H9 (cell line): ENCODE results near the gene PUS7. TPM values are rescaled to one million over a fixed set of nuclear protein-coding genes. Genes with fewer than 3 reads are reported as not detected.

ENCODE experiments used
- DNase-seq: peaks from one replicate; pipeline ENCODE4 v3.0.0-alpha.2; 2017
- H2AFZ ChIP-seq: one replicate; pipeline ENCODE4 v1.6.1; 2013; ENCODE audit warnings: mild to moderate bottlenecking, low read length, control low read depth, moderate library complexity
- H2AK5ac ChIP-seq: 2 replicates; pipeline ENCODE4 v1.6.1; 2013; ENCODE audit warnings: low read length, control low read depth, mixed read lengths; ENCODE audit not compliant: insufficient read length
- H2BK120ac ChIP-seq: one replicate; pipeline ENCODE4 v1.6.1; 2013; ENCODE audit warnings: low read depth, mild to moderate bottlenecking, low read length, control low read depth, inconsistent platforms; ENCODE audit not compliant: poor library complexity, severe bottlenecking
- H2BK12ac ChIP-seq: 2 replicates; pipeline ENCODE4 v1.6.1; 2013; ENCODE audit warnings: low read length, control low read depth, mixed read lengths, low read depth; ENCODE audit not compliant: insufficient read length
- H2BK15ac ChIP-seq: 2 replicates; pipeline ENCODE4 v1.6.1; 2013; ENCODE audit warnings: low read depth, low read length, control low read depth
- H2BK20ac ChIP-seq: one replicate; pipeline ENCODE4 v1.6.1; 2013; ENCODE audit warnings: low read depth, mild to moderate bottlenecking, low read length, control low read depth, inconsistent platforms; ENCODE audit not compliant: poor library complexity, severe bottlenecking
- H2BK5ac ChIP-seq: 2 replicates; pipeline ENCODE4 v1.6.1; 2013; ENCODE audit warnings: low read length, control low read depth, mixed read lengths; ENCODE audit not compliant: insufficient read length
- H3K14ac ChIP-seq: 2 replicates; pipeline ENCODE4 v1.6.1; 2013; ENCODE audit warnings: low read length, control low read depth; ENCODE audit not compliant: insufficient read depth
- H3K18ac ChIP-seq: 2 replicates; pipeline ENCODE4 v1.6.1; 2013; ENCODE audit warnings: low read depth, mild to moderate bottlenecking, mixed read lengths, low read length, control low read depth; ENCODE audit not compliant: insufficient read length
- H3K23ac ChIP-seq: 2 replicates; pipeline ENCODE4 v1.6.1; 2013; ENCODE audit warnings: low read length, control low read depth, mixed read lengths, low read depth; ENCODE audit not compliant: insufficient read length
- H3K23me2 ChIP-seq: 2 replicates; pipeline ENCODE4 v1.6.1; 2013; ENCODE audit warnings: low read depth, mild to moderate bottlenecking, mixed read lengths, low read length, control low read depth; ENCODE audit not compliant: insufficient read length, poor library complexity, severe bottlenecking
- H3K27ac ChIP-seq: 2 replicates; pipeline ENCODE4 v1.5.1; 2013; ENCODE audit warnings: low read length, control low read depth, mixed read lengths, low read depth; ENCODE audit not compliant: insufficient read length
- H3K27me3 ChIP-seq: 2 replicates; pipeline ENCODE4 v1.6.1; 2013; ENCODE audit warnings: low read length, control low read depth, inconsistent platforms; ENCODE audit not compliant: insufficient read depth
- H3K4ac ChIP-seq: 2 replicates; pipeline ENCODE4 v1.6.1; 2013; ENCODE audit warnings: low read depth, mild to moderate bottlenecking, control low read depth, inconsistent platforms, low read length, moderate library complexity
- H3K4me1 ChIP-seq: 2 replicates; pipeline ENCODE4 v1.6.1; 2013; ENCODE audit warnings: low read length, control low read depth, inconsistent platforms; ENCODE audit not compliant: insufficient read depth
- H3K4me2 ChIP-seq: 2 replicates; pipeline ENCODE4 v1.6.1; 2013; ENCODE audit warnings: low read length, control low read depth, mixed read lengths; ENCODE audit not compliant: insufficient read length, insufficient read depth
- H3K56ac ChIP-seq: 2 replicates; pipeline ENCODE4 v1.6.1; 2013; ENCODE audit warnings: low read depth, mild to moderate bottlenecking, mixed read lengths, low read length, control low read depth; ENCODE audit not compliant: insufficient read length
- H3K79me1 ChIP-seq: 2 replicates; pipeline ENCODE4 v1.6.1; 2013; ENCODE audit warnings: low read depth, mild to moderate bottlenecking, moderate library complexity, low read length, control low read depth, inconsistent platforms; ENCODE audit not compliant: insufficient read depth, poor library complexity, severe bottlenecking
- H3K79me2 ChIP-seq: 2 replicates; pipeline ENCODE4 v1.6.1; 2013; ENCODE audit warnings: low read length, control low read depth, inconsistent platforms; ENCODE audit not compliant: insufficient read depth
- H3K9ac ChIP-seq: 2 replicates; pipeline ENCODE4 v1.6.1; 2013; ENCODE audit warnings: low read length, control low read depth, mixed read lengths; ENCODE audit not compliant: insufficient read length; ENCODE audit errors: extremely low read depth
- H3K9me3 ChIP-seq: one replicate; pipeline ENCODE4 v1.6.1; 2013; ENCODE audit warnings: low read depth, low read length, inconsistent platforms; ENCODE audit not compliant: control insufficient read depth
- H3T11ph ChIP-seq: one replicate; pipeline ENCODE4 v1.6.1; 2013; ENCODE audit warnings: mild to moderate bottlenecking, low read length, control low read depth, inconsistent platforms
- H4K20me1 ChIP-seq: one replicate; pipeline ENCODE4 v1.6.1; 2013; ENCODE audit not compliant: control insufficient read depth, insufficient read length, insufficient read depth
- H4K5ac ChIP-seq: 2 replicates; pipeline ENCODE4 v1.6.1; 2013; ENCODE audit warnings: low read depth, mild to moderate bottlenecking, mixed read lengths, low read length, control low read depth; ENCODE audit not compliant: insufficient read length
- H4K8ac ChIP-seq: replicated peaks from 2 replicates; pipeline ENCODE4 v1.6.1; 2013; ENCODE audit warnings: low read length, control low read depth, mixed read lengths, low read depth; ENCODE audit not compliant: insufficient read length
- H4K91ac ChIP-seq: 2 replicates; pipeline ENCODE4 v1.6.1; 2013; ENCODE audit warnings: low read depth, mild to moderate bottlenecking, moderate library complexity, mixed read lengths, low read length, control low read depth; ENCODE audit not compliant: insufficient read length
- H3K27ac Mint-ChIP-seq, 3 experiments: 2 replicates in 2 of 3; 3 replicates in 1 of 3; pipeline ENCODE4 v1.8.0; 2020 to 2021; ENCODE audit warnings: mixed read lengths in 3 of 3, mild to moderate bottlenecking in 1 of 3, moderate library complexity in 1 of 3
- H3K27me3 Mint-ChIP-seq: 2 replicates; pipeline ENCODE4 v1.8.0; 2021; ENCODE audit warnings: low read depth, mild to moderate bottlenecking, moderate library complexity, mixed read lengths
- H3K36me3 Mint-ChIP-seq, 3 experiments: 2 replicates in 2 of 3; 3 replicates in 1 of 3; pipeline ENCODE4 v1.8.0; 2020 to 2021; ENCODE audit warnings: low read depth in 3 of 3, mixed read lengths in 3 of 3; ENCODE audit not compliant: insufficient read depth in 1 of 3
- H3K4me1 Mint-ChIP-seq, 2 experiments: 2 replicates each; pipeline ENCODE4 v1.8.0; 2020; ENCODE audit warnings: mixed read lengths in 2 of 2
- H3K4me3 Mint-ChIP-seq, 2 experiments: 2 replicates in 1 of 2; 3 replicates in 1 of 2; pipeline ENCODE4 v1.8.0; 2020 to 2021; ENCODE audit warnings: mild to moderate bottlenecking in 2 of 2, mixed read lengths in 2 of 2, moderate library complexity in 1 of 2
- H3K9me3 Mint-ChIP-seq, 2 experiments: 2 replicates in 1 of 2; 3 replicates in 1 of 2; pipeline ENCODE4 v1.8.0; 2020; ENCODE audit warnings: mild to moderate bottlenecking in 2 of 2, mixed read lengths in 2 of 2, moderate library complexity in 1 of 2
- WGBS: extraction: QIAGEN DNeasy Blood & Tissue Kit; methylation state at CpG from one replicate; pipeline ENCODE4 v1.1.7; 2013; ENCODE audit warnings: missing lambda C conversion rate, low lambda C conversion rate, mixed read lengths; ENCODE audit not compliant: insufficient read length; ENCODE audit errors: extremely low coverage; 5-methylcytosine and 5-hydroxymethylcytosine counted together
- total RNA-seq: library from RNA; stranded (reverse); gene quantifications from 2 replicates; pipeline ENCODE4 v1.2.1, GENCODE V29; 2021
- TF ChIP-seq, protein P1 (sequence below): fragments of 200-600 bp; sonication (generic); conservative IDR thresholded peaks from 3 replicates; pipeline ENCODE4 v1.8.0; 2021; ENCODE audit warnings: antibody characterized with exemption, mild to moderate bottlenecking

Gene PUS7
- total RNA-seq, 1 experiment from 2014 or later: 54.3 TPM

DNA sequence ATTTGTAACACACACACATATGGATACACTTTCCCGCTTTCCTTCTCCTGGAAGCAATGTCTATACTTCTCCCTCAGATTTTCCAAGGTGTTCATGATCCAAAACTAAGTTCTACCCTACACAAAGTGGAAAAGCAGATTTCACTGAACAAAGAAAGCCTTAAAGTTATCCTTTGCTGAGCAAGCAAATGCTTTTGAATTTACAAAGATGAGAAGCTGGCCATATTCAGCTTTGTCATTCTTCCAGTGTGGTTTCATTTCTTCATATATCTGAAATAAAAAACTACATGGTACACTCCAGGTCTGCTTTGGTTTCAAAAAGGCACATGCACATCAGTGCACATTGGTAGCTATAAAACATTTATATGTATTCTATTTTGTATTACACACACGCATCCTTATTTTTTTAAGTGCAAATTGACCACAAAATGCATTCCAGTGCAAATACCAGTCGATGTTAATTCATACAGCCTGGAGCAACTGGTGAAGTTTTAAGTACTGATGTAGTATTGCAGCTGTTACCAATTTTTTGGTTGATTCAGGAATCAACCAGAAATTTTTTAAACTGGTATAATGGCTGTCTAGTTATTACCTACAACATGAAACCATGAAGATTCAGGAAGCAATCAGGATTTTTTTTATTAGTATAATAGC is 67.8 kb downstream of the PUS7 start:
- Histone ChIP-seq H3K18ac (no peak overlapping the region), H3K23me2 (no peaks in the 10 kb centered on the region), H2AFZ (no peak overlapping the region), H4K5ac (no peak overlapping the region), H2BK15ac (no peak overlapping the region), H2BK5ac (no peak overlapping the region), H2BK20ac (no peak overlapping the region), H2AK5ac (no peak overlapping the region), H3T11ph (no peak overlapping the region), H3K4me1 (no peaks in the 10 kb centered on the region), H3K23ac (no peak overlapping the region), H3K27ac (no peak overlapping the region), H3K56ac (no peak overlapping the region), H2BK12ac (no peak overlapping the region), H2BK120ac (no peak overlapping the region), H3K27me3 (no peaks in the 10 kb centered on the region), H3K4me2 (no peak overlapping the region), H3K9ac (no peak overlapping the region), H3K14ac (no peak overlapping the region), H4K20me1 (no peaks in the 10 kb centered on the region), H3K79me2 (no peaks in the 10 kb centered on the region), H4K91ac (no peak overlapping the region), H3K79me1 (no peaks in the 10 kb centered on the region), H4K8ac (no peak overlapping the region), H3K9me3 (no peaks in the 10 kb centered on the region), H3K4ac (no peak overlapping the region)
- Mint-ChIP-seq H3K4me3 (no peak overlapping the region), H3K36me3 (peaks cover 9 to 26% (median 25%) of the 10 kb centered on the region in 3 experiments; a peak in 6 of 7 replicates), H3K27me3 (no peaks in the 10 kb centered on the region), H3K4me1 (0 out of 4 replicates have a peak, but pooled peaks cover 0 to 2% of the 10 kb centered on the region in 2 experiments), H3K27ac (no peak overlapping the region), H3K9me3 (no peaks in the 10 kb centered on the region)
- WGBS: no CpG with 5 or more reads among the region's 3 CpGs
- DNase-seq: no peak
- TF ChIP-seq, protein P1, sequence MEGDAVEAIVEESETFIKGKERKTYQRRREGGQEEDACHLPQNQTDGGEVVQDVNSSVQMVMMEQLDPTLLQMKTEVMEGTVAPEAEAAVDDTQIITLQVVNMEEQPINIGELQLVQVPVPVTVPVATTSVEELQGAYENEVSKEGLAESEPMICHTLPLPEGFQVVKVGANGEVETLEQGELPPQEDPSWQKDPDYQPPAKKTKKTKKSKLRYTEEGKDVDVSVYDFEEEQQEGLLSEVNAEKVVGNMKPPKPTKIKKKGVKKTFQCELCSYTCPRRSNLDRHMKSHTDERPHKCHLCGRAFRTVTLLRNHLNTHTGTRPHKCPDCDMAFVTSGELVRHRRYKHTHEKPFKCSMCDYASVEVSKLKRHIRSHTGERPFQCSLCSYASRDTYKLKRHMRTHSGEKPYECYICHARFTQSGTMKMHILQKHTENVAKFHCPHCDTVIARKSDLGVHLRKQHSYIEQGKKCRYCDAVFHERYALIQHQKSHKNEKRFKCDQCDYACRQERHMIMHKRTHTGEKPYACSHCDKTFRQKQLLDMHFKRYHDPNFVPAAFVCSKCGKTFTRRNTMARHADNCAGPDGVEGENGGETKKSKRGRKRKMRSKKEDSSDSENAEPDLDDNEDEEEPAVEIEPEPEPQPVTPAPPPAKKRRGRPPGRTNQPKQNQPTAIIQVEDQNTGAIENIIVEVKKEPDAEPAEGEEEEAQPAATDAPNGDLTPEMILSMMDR: no peak
